Measurements from ENCODE around the gene ZNF319. TPM values are rescaled to one million over a fixed set of nuclear protein-coding genes. Genes with fewer than 3 reads are reported as not detected.

The ZNF319 gene
- total RNA-seq, 4 donors from 2014 or later = 4.4 to 16.0 (median 8.0) TPM

- 70% methylated on average over 2 of the region's 10 CpGs; no CpG with 5 or more reads in 1 of the 2 donors for WGBS, 2 donors (ENCODE audit: low coverage in 1 of 2)
- no peaks in the 10 kb centered on the region for H3K4me1 ChIP-seq
- no peaks in the 10 kb centered on the region for H3K27me3 ChIP-seq
- no peaks in the 10 kb centered on the region for H3K36me3 ChIP-seq
- H3K27ac ChIP-seq = no peak overlapping the region
- no peak for TF ChIP-seq POLR2AphosphoS5 (IDR thresholded peaks at IDR 0.05)
- TF ChIP-seq POLR2A (IDR thresholded peaks at IDR 0.05) = no peak
- no peaks in the 10 kb centered on the region for H3K9me3 ChIP-seq
- ATAC-seq = no peak
- H3K4me3 ChIP-seq = no peak overlapping the region
These were observed 36.2 kb downstream of the ZNF319 start for GRCh38 chr16:57964157-57964700.

- no peak for ATAC-seq
- Histone ChIP-seq H3K27ac (no peak overlapping the region), H3K36me3 (no peaks in the 10 kb centered on the region), H3K4me1 (no peaks in the 10 kb centered on the region), H3K4me3 (no peak overlapping the region), H3K27me3 (no peaks in the 10 kb centered on the region), H3K9me3 (no peaks in the 10 kb centered on the region)
- WGBS, 2 donors (ENCODE audit: low coverage in 1 of 2) = 100% methylated on average over 1 of the region's 9 CpGs; no CpG with 5 or more reads in 1 of the 2 donors
- TF ChIP-seq EP300 (IDR thresholded peaks at IDR 0.05) (no peak), POLR2A (IDR thresholded peaks at IDR 0.05) (no peak), POLR2AphosphoS5 (IDR thresholded peaks at IDR 0.05) (no peak)
- TF ChIP-seq, protein P1, sequence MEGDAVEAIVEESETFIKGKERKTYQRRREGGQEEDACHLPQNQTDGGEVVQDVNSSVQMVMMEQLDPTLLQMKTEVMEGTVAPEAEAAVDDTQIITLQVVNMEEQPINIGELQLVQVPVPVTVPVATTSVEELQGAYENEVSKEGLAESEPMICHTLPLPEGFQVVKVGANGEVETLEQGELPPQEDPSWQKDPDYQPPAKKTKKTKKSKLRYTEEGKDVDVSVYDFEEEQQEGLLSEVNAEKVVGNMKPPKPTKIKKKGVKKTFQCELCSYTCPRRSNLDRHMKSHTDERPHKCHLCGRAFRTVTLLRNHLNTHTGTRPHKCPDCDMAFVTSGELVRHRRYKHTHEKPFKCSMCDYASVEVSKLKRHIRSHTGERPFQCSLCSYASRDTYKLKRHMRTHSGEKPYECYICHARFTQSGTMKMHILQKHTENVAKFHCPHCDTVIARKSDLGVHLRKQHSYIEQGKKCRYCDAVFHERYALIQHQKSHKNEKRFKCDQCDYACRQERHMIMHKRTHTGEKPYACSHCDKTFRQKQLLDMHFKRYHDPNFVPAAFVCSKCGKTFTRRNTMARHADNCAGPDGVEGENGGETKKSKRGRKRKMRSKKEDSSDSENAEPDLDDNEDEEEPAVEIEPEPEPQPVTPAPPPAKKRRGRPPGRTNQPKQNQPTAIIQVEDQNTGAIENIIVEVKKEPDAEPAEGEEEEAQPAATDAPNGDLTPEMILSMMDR (IDR thresholded peaks at IDR 0.05) = no peak
These were observed 37.7 kb downstream of the ZNF319 start for GRCh38 chr16:57962756-57963155.

DNA sequence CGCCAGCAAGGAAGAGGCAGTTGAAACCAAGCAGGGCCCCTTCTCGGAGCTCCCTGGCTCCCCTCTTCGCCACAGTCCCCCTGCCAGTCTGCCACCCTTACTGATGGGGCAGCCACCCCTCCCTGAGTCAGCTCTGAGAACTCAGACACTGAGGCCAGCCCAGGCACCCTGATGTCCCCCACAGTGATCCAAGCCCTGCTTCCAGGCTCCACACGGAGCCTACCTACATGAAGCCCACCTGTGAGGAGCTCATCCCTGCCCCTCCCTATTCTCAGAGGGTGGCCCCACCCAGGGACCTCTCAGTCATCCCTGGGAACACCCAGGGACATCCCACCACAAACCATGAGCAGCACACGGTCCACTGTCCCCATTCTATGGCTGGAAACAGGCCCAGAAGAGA is 38.4 kb downstream of the ZNF319 start:
- H3K36me3 ChIP-seq = no peaks in the 10 kb centered on the region
- H3K27ac ChIP-seq = no peak overlapping the region
- WGBS, 2 donors (ENCODE audit: low coverage in 1 of 2) = 77% methylated on average over 4 of the region's 5 CpGs; no CpG with 5 or more reads in 1 of the 2 donors
- no peaks in the 10 kb centered on the region for H3K4me1 ChIP-seq
- ATAC-seq = no peak
- TF ChIP-seq, protein P1 (IDR thresholded peaks at IDR 0.05) = no peak
- no peak for TF ChIP-seq POLR2AphosphoS5 (IDR thresholded peaks at IDR 0.05)
- no peak for TF ChIP-seq EP300 (IDR thresholded peaks at IDR 0.05)
- no peak for TF ChIP-seq POLR2A (IDR thresholded peaks at IDR 0.05)
- H3K9me3 ChIP-seq = no peaks in the 10 kb centered on the region
- H3K4me3 ChIP-seq = no peak overlapping the region
- H3K27me3 ChIP-seq = no peaks in the 10 kb centered on the region

GRCh38 chr16:57961538-57961937 is 38.9 kb downstream of the ZNF319 start:
- H3K4me1 ChIP-seq = no peaks in the 10 kb centered on the region
- H3K4me3 ChIP-seq = no peak overlapping the region
- no peaks in the 10 kb centered on the region for H3K36me3 ChIP-seq
- no peak overlapping the region for H3K27ac ChIP-seq
- no peak for ATAC-seq
- TF ChIP-seq, protein P1 (IDR thresholded peaks at IDR 0.05) = no peak
- TF ChIP-seq EP300 (IDR thresholded peaks at IDR 0.05) (no peak), POLR2A (IDR thresholded peaks at IDR 0.05) (no peak), POLR2AphosphoS5 (IDR thresholded peaks at IDR 0.05) (no peak)
- no peaks in the 10 kb centered on the region for H3K27me3 ChIP-seq
- 36 to 42% methylated on average over 2 of the region's 2 CpGs for WGBS, 2 donors (ENCODE audit: low coverage in 1 of 2)
- H3K9me3 ChIP-seq = no peaks in the 10 kb centered on the region

GRCh38 chr16:57960826-57961472 is 39.5 kb downstream of the ZNF319 start:
- H3K4me1 ChIP-seq = no peaks in the 10 kb centered on the region
- H3K36me3 ChIP-seq = no peaks in the 10 kb centered on the region
- no peak overlapping the region for H3K4me3 ChIP-seq
- H3K9me3 ChIP-seq = no peaks in the 10 kb centered on the region
- TF ChIP-seq POLR2AphosphoS5 (IDR thresholded peaks at IDR 0.05) (no peak), EP300 (IDR thresholded peaks at IDR 0.05) (no peak), POLR2A (IDR thresholded peaks at IDR 0.05) (no peak)
- TF ChIP-seq, protein P1 (IDR thresholded peaks at IDR 0.05) = no peak
- ATAC-seq = no peak
- 80% methylated on average over 1 of the region's 7 CpGs; no CpG with 5 or more reads in 1 of the 2 donors for WGBS, 2 donors (ENCODE audit: low coverage in 1 of 2)
- H3K27me3 ChIP-seq = no peaks in the 10 kb centered on the region
- H3K27ac ChIP-seq = no peak overlapping the region
